ENCODE data around the gene TPSAB1. TPM values are rescaled to one million over a fixed set of nuclear protein-coding genes. Genes with fewer than 3 reads are reported as not detected.
"Not testable (repeated sequence)": the region's sequence is repeated elsewhere in the genome, so short reads cannot be mapped to it uniquely, and the experiment has no call there.

Gene TPSAB1
- polyA plus RNA-seq, 4 donors = 0.16 to 0.48 (median 0.42) TPM; not detected in 1

GRCh38 chr16:1243907-1244850 is 3.7 kb downstream of the TPSAB1 start:
- not testable (repeated sequence) for DNase-seq (ENCODE audit: low read depth in 4 of 4, low spot score in 3 of 4)

- DNase-seq (ENCODE audit: low read depth in 4 of 4, low spot score in 3 of 4) = no peak
Measured at GRCh38 chr16:1244881-1245280, 4.4 kb downstream of the TPSAB1 start.

GRCh38 chr16:1245452-1246020 is 5.0 kb downstream of the TPSAB1 start:
- DNase-seq (ENCODE audit: low read depth in 4 of 4, low spot score in 3 of 4) = no peak

DNA sequence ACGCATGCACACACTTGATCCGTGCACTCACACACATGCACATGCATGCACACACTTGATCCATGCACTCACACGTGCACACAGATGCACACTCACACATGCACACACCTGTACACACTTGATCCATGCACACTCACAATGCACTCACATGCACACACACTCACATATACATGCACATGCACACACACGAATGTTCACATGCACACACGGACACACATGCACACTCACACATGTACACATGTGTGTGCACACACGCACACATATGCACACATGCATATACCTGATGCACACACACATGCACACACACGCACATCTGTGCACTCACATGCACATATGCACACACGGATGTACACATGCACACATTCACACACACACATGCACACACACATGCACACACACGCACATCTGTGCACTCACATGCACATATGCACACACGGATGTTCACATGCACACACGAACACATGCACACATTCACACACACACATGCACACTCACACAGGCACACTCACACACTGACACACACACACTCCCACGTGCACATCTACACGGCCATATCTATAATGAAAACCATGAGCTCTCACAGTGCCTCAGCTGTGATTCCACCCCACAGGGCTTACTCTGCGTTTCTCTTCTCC is 7.5 kb downstream of the TPSAB1 start:
- DNase-seq (ENCODE audit: low read depth in 4 of 4, low spot score in 3 of 4) = not testable (repeated sequence)

GRCh38 chr16:1249031-1249755 is 8.7 kb downstream of the TPSAB1 start:
- DNase-seq (ENCODE audit: low read depth in 4 of 4, low spot score in 3 of 4) = not testable (repeated sequence)

GRCh38 chr16:1253701-1254364 is 13.3 kb downstream of the TPSAB1 start:
- not testable (repeated sequence) for DNase-seq (ENCODE audit: low read depth in 4 of 4, low spot score in 3 of 4)

- DNase-seq (ENCODE audit: low read depth in 4 of 4, low spot score in 3 of 4) = not testable (repeated sequence)
Measured at GRCh38 chr16:1254821-1255220, 14.3 kb downstream of the TPSAB1 start.

DNA sequence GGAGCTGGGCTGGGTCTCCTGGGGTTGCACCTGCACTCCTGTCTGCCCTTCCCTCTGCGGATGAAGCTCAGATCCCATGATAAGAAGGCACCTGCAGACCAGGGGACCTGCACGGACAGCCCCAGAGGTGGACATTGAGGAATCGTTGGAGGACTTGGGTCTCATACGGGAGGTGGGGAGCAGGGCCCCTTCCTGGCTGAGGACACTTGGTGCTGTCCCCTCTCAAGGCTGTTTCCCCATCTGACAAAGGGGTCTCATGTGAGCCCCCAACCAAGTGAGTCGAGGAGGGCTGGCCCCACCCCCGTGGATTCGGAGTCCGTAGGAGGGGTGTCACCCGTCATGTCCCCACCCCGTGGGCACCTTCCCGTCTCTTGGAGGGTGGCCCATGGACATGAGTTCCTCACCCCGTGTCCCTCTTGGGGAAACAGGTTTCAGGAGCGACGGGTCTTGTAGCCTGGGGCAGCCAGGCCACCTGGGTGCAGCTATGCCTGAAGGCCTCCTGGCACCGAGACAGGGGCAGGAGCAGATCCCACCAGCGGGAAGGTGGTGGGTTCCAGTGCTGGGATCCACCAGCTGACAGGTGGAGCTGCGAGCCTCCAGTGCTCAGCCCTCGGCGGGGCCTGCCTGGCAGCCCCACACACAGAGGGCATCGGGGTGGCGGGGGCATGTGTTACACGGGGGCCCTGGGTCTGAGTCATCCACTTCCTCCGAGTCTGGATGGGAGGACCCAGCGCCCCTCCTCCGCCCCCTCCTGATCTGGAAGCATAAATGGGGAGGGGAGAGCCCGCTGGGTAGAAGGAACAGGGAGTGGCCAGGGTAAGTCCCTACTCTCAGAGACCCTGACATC is 15.0 kb downstream of the TPSAB1 start, which contains the start of gene TPSD1:
Gene TPSD1 (plus strand): TSS at position 794 of the 847 bp plus-strand sequence. CDS start 212 bp downstream, outside the sequence.
- not testable (repeated sequence) for DNase-seq (ENCODE audit: low read depth in 4 of 4, low spot score in 3 of 4)

DNA sequence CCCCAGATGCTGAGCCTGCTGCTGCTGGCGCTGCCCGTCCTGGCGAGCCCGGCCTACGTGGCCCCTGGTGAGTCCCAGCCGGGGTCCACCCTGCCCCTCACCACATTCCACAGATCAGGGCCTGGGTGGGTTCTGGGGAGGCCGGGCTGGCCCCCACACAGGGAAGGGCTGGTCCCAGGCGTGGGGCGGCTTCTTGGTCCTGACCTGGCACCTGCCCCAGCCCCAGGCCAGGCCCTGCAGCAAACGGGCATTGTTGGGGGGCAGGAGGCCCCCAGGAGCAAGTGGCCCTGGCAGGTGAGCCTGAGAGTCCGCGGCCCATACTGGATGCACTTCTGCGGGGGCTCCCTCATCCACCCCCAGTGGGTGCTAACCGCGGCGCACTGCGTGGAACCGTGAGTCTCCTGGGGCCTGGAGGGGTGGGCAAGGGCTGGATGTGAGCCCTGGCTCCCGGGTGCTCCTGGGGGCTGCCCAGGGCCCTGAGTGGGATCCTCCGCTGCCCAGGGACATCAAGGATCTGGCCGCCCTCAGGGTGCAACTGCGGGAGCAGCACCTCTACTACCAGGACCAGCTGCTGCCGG is 15.9 kb downstream of the TPSAB1 start:
- not testable (repeated sequence) for DNase-seq (ENCODE audit: low read depth in 4 of 4, low spot score in 3 of 4)

GRCh38 chr16:1256874-1257322 is 16.4 kb downstream of the TPSAB1 start:
- no peak for DNase-seq (ENCODE audit: low read depth in 4 of 4, low spot score in 3 of 4)

DNA sequence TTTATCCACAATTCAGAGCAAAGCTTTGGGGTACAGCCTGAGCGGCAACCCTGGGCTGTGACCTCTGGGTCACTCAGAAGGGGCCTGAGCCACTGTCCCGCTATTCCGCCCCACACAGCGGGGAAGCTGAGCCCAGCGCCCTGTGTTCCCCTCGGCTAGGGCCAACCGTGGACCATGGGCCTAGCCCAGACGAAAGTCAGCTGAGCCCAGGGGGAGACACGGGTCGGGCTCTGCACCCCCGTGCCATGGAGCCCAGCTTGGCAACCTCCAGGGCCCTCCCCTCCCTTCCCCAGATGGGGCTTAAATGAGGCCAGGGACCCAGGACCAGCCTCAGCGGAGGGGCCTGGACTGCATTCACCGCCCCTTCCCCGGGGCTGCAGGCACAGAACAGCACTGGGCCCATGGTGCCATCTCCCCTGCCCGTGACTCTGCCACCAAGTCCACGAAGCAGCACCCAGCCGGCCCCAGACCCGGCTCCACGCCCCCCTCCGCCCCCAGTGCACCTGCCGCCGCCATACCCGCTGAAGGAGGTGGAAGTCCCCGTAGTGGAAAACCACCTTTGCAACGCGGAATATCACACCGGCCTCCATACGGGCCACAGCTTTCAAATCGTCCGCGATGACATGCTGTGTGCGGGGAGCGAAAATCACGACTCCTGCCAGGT is 17.2 kb downstream of the TPSAB1 start:
- DNase-seq (ENCODE audit: low read depth in 4 of 4, low spot score in 3 of 4) = no peak

- no peak for DNase-seq (ENCODE audit: low read depth in 4 of 4, low spot score in 3 of 4)
Measured at GRCh38 chr16:1258225-1258600, 17.7 kb downstream of the TPSAB1 start.

- DNase-seq (ENCODE audit: low read depth in 4 of 4, low spot score in 3 of 4) = no peak
Measured at GRCh38 chr16:1258906-1259759, 18.6 kb downstream of the TPSAB1 start.

- no peak for DNase-seq (ENCODE audit: low read depth in 4 of 4, low spot score in 3 of 4)
Measured at GRCh38 chr16:1259760-1260068, 19.2 kb downstream of the TPSAB1 start.

GRCh38 chr16:1260101-1260680 is 19.7 kb downstream of the TPSAB1 start:
- no peak for DNase-seq (ENCODE audit: low read depth in 4 of 4, low spot score in 3 of 4)

DNA sequence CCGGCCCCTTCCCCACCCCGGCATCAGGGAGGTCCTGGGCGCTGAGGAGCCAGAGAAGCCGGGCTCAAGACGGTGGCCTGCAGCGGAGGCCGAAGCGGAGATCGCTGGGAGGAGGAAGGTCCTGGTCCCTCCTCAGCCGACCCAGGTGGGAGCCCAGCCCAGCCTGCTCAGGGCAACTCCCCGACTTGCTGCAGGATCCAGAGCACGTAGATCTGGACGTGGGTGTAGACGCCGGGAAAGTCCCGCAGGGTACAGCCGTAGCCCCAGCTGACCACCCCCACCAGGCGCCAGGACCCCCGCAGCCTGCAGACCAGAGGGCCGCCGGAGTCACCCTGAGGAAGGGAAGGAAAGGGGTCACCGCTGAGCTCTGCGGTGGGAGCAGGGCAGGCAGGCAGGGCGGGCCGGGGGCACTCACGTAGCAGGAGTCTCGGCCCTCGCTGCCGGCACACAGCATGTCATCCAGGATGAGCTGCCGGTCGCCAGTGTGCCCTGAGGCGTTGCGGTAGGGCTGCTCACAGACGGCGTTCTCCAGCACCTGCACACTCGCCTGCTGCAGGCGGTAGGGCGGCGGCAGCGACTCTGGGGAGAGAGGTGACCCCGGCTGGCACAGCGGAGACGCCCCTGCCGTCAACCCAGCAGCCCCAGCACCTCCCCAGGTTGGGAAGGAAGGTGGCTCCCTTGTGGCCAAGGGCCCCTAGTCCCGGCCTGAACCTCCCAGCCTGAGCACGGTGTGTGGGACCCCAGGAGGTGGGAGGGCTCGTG is 20.8 kb downstream of the TPSAB1 start:
- DNase-seq (ENCODE audit: low read depth in 4 of 4, low spot score in 3 of 4) = no peak
